ENCODE results near the gene PAX5. TPM values are rescaled to one million over a fixed set of nuclear protein-coding genes. Genes with fewer than 3 reads are reported as not detected.

Gene PAX5
- total RNA-seq, 2 donors from 2014 or later, result 0.61 to 1.8 TPM

GRCh38 chr9:36938617-36939016, 95.5 kb downstream of the PAX5 start:
- no peak overlapping the region for H3K27ac Mint-ChIP-seq
- H3K36me3 Mint-ChIP-seq, result no peaks in the 10 kb centered on the region
- no peak for ATAC-seq

GRCh38 chr9:36937951-36938350, 96.1 kb downstream of the PAX5 start:
- H3K27ac Mint-ChIP-seq, result no peak overlapping the region
- DNase-seq (ENCODE audit: low spot score in 2 of 2), result no peak
- ATAC-seq, result no peak
- no peaks in the 10 kb centered on the region for H3K9me3 Mint-ChIP-seq
- H3K36me3 Mint-ChIP-seq, result no peaks in the 10 kb centered on the region

More at GRCh38 chr9:36938617-36939016, 95.5 kb downstream of the PAX5 start:
- DNase-seq (ENCODE audit: low spot score in 2 of 2), result no peak
- no peaks in the 10 kb centered on the region for H3K9me3 Mint-ChIP-seq

- Mint-ChIP-seq H3K36me3 (peaks cover 0 to 2% of the 10 kb centered on the region in 2 donors), H3K9me3 (peaks cover under 1 to 2% of the 10 kb centered on the region in 2 donors), H3K27ac (no peak overlapping the region)
- DNase-seq (ENCODE audit: low spot score in 2 of 2) (no peak), ATAC-seq (no peak)
These were observed 96.7 kb downstream of the PAX5 start for GRCh38 chr9:36937346-36937745.

GRCh38 chr9:36936498-36936831, 97.6 kb downstream of the PAX5 start:
- no peak for ATAC-seq
- no peak for DNase-seq (ENCODE audit: low spot score in 2 of 2)
- peaks cover 0 to 9% of the 10 kb centered on the region in 2 donors for H3K36me3 Mint-ChIP-seq
- peaks cover 3 to 9% of the 10 kb centered on the region in 2 donors for H3K9me3 Mint-ChIP-seq
- H3K27ac Mint-ChIP-seq, result no peak overlapping the region

GRCh38 chr9:36935768-36936497, 98.1 kb downstream of the PAX5 start:
- ATAC-seq, result peak in 1 of 2 donors; percentile 50

GRCh38 chr9:36935332-36935731, 98.7 kb downstream of the PAX5 start:
- Mint-ChIP-seq H3K27ac (peak overlapping the region in 1 of 2 donors; percentile 36), H3K9me3 (peaks cover 3 to 9% of the 10 kb centered on the region in 2 donors), H3K36me3 (peaks cover 0 to 9% of the 10 kb centered on the region in 2 donors)
- DNase-seq (ENCODE audit: low spot score in 2 of 2) (no peak), ATAC-seq (peak in 1 of 2 donors; percentile 87)

More at GRCh38 chr9:36935768-36936497, 98.1 kb downstream of the PAX5 start:
- Mint-ChIP-seq H3K36me3 (peaks cover 0 to 9% of the 10 kb centered on the region in 2 donors), H3K27ac (no peak overlapping the region), H3K9me3 (peaks cover 3 to 9% of the 10 kb centered on the region in 2 donors)
- no peak for DNase-seq (ENCODE audit: low spot score in 2 of 2)

GRCh38 chr9:36934478-36935065, 99.5 kb downstream of the PAX5 start:
- H3K27ac Mint-ChIP-seq, result no peak overlapping the region
- peaks cover 0 to 9% of the 10 kb centered on the region in 2 donors for H3K36me3 Mint-ChIP-seq
- ATAC-seq, result peak in 1 of 2 donors; percentile 20
- DNase-seq (ENCODE audit: low spot score in 2 of 2), result no peak
- H3K9me3 Mint-ChIP-seq, result peaks cover 3 to 9% of the 10 kb centered on the region in 2 donors

GRCh38 chr9:36933676-36934215, 100.3 kb downstream of the PAX5 start:
- no peak for ATAC-seq
- DNase-seq (ENCODE audit: low spot score in 2 of 2), result no peak
- H3K27ac Mint-ChIP-seq, result no peak overlapping the region
- H3K36me3 Mint-ChIP-seq, result peaks cover 0 to 9% of the 10 kb centered on the region in 2 donors
- H3K9me3 Mint-ChIP-seq, result peaks cover 3 to 9% of the 10 kb centered on the region in 2 donors

- DNase-seq (ENCODE audit: low spot score in 2 of 2) (no peak), ATAC-seq (no peak)
- Mint-ChIP-seq H3K36me3 (peaks cover 0 to 9% of the 10 kb centered on the region in 2 donors), H3K27ac (no peak overlapping the region), H3K9me3 (peaks cover 3 to 9% of the 10 kb centered on the region in 2 donors)
These were observed 101.9 kb downstream of the PAX5 start for GRCh38 chr9:36932198-36932597.

GRCh38 chr9:36930941-36931340, 103.1 kb downstream of the PAX5 start:
- ATAC-seq (no peak), DNase-seq (ENCODE audit: low spot score in 2 of 2) (no peak)
- Mint-ChIP-seq H3K9me3 (peaks cover 3 to 9% of the 10 kb centered on the region in 2 donors), H3K27ac (no peak overlapping the region), H3K36me3 (peaks cover 0 to 9% of the 10 kb centered on the region in 2 donors)

GRCh38 chr9:36929350-36929675, 104.8 kb downstream of the PAX5 start:
- peaks cover 3 to 9% of the 10 kb centered on the region in 2 donors for H3K9me3 Mint-ChIP-seq
- H3K36me3 Mint-ChIP-seq, result peaks cover 0 to 9% of the 10 kb centered on the region in 2 donors
- no peak for DNase-seq (ENCODE audit: low spot score in 2 of 2)
- peak in 1 of 2 donors; percentile 43 for ATAC-seq
- H3K27ac Mint-ChIP-seq, result peak overlapping the region in 1 of 2 donors; percentile 67

- peak; percentile 72 to 85 for ATAC-seq
- DNase-seq (ENCODE audit: low spot score in 2 of 2), result peak in 1 of 2 donors; percentile 52
- peak overlapping the region; percentile 67 to 87 for H3K27ac Mint-ChIP-seq
- peaks cover 3 to 9% of the 10 kb centered on the region in 2 donors for H3K9me3 Mint-ChIP-seq
- peaks cover 0 to 9% of the 10 kb centered on the region in 2 donors for H3K36me3 Mint-ChIP-seq
These were observed 105.3 kb downstream of the PAX5 start for GRCh38 chr9:36928670-36929349.

GRCh38 chr9:36928210-36928609, 105.9 kb downstream of the PAX5 start:
- Mint-ChIP-seq H3K36me3 (peaks cover 0 to 11% of the 10 kb centered on the region in 2 donors), H3K27ac (peak overlapping the region; percentile 67 to 87), H3K9me3 (peaks cover 3 to 9% of the 10 kb centered on the region in 2 donors)
- ATAC-seq (peak in 1 of 2 donors; percentile 39), DNase-seq (ENCODE audit: low spot score in 2 of 2) (no peak)

- no peak for ATAC-seq
- no peak for DNase-seq (ENCODE audit: low spot score in 2 of 2)
- Mint-ChIP-seq H3K9me3 (no peaks in the 10 kb centered on the region), H3K27ac (peak overlapping the region in 1 of 2 donors; percentile 92), H3K36me3 (peaks cover 0 to 7% of the 10 kb centered on the region in 2 donors)
These were observed 109.2 kb downstream of the PAX5 start for GRCh38 chr9:36924757-36925432.

GRCh38 chr9:36924071-36924470, 110.0 kb downstream of the PAX5 start:
- DNase-seq (ENCODE audit: low spot score in 2 of 2), result peak in 1 of 2 donors; percentile 41
- ATAC-seq, result peak; percentile 84 to 86
- H3K9me3 Mint-ChIP-seq, result no peaks in the 10 kb centered on the region
- H3K36me3 Mint-ChIP-seq, result peaks cover 0 to 7% of the 10 kb centered on the region in 2 donors
- H3K27ac Mint-ChIP-seq, result peak overlapping the region in 1 of 2 donors; percentile 92

- peak overlapping the region; percentile 26 to 87 for H3K27ac Mint-ChIP-seq
- H3K36me3 Mint-ChIP-seq, result peaks cover 0 to 7% of the 10 kb centered on the region in 2 donors
- ATAC-seq (no peak), DNase-seq (ENCODE audit: low spot score in 2 of 2) (no peak)
- H3K9me3 Mint-ChIP-seq, result no peaks in the 10 kb centered on the region
These were observed 110.9 kb downstream of the PAX5 start for GRCh38 chr9:36923025-36923625.
